ENCODE measurements around the gene NFASC.
A peak's percentile ranks its signal among the peaks of the same experiment; 100 is the strongest.

NFASC gene

GRCh38 chr1:204872262-204872881 lies 1.7 kb downstream of the NFASC start:
- H3K9me3 ChIP-seq (ENCODE audit: control insufficient read depth in 2 of 2, low read length in 2 of 2) = no peaks in the 10 kb centered on the region
- H3K4me1 ChIP-seq (ENCODE audit: control insufficient read depth, insufficient read depth, low read length) = peaks cover 57% of the 10 kb centered on the region
- peak overlapping the region; percentile 21 to 29 for H3K4me3 ChIP-seq (ENCODE audit: low read length in 2 of 2)
- no peak overlapping the region for H3K9ac ChIP-seq (ENCODE audit: low read length in 2 of 2)
- H3K36me3 ChIP-seq (ENCODE audit: control insufficient read depth in 2 of 2, insufficient read depth in 2 of 2, low read length in 2 of 2) = peaks cover 0 to 2% of the 10 kb centered on the region in 2 donors
- H3K27me3 ChIP-seq (ENCODE audit: control insufficient read depth in 1 of 2, insufficient read depth in 2 of 2, low read length in 2 of 2) = no peaks in the 10 kb centered on the region
- H3K27ac ChIP-seq (ENCODE audit: low read length) = peak overlapping the region; percentile 24

DNA sequence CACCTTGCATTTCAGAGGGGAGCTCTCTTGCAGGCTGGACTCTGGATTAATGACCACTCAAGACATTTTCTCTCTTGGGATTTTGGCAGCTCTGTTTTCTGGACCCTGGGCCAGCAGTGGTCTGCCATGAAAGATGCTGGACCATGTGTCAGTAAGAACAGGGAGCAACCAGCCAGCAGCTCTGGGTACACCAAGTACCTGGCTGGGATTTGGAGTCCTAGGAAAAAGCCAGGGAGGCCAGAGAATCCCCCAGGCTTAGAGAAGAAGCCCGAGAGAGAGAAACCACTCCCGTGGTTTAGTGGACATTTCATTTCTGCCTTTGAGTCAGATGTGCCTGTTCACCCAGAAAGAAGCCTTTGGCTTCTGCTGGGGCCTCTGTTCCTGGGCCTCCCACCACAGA lies 2.5 kb downstream of the NFASC start:
- Histone ChIP-seq H3K36me3 (ENCODE audit: control insufficient read depth in 2 of 2, insufficient read depth in 2 of 2, low read length in 2 of 2) (peaks cover 0 to 2% of the 10 kb centered on the region in 2 donors), H3K9ac (ENCODE audit: low read length in 2 of 2) (no peak overlapping the region)

GRCh38 chr1:204873714-204874113 lies 3.1 kb downstream of the NFASC start:
- Histone ChIP-seq H3K27ac (ENCODE audit: low read length) (no peak overlapping the region), H3K36me3 (ENCODE audit: control insufficient read depth in 2 of 2, insufficient read depth in 2 of 2, low read length in 2 of 2) (peaks cover 0 to 2% of the 10 kb centered on the region in 2 donors), H3K9ac (ENCODE audit: low read length in 2 of 2) (no peak overlapping the region), H3K4me3 (ENCODE audit: low read length in 2 of 2) (no peak overlapping the region), H3K9me3 (ENCODE audit: control insufficient read depth in 2 of 2, low read length in 2 of 2) (no peaks in the 10 kb centered on the region), H3K27me3 (ENCODE audit: control insufficient read depth in 1 of 2, insufficient read depth in 2 of 2, low read length in 2 of 2) (no peaks in the 10 kb centered on the region), H3K4me1 (ENCODE audit: control insufficient read depth, insufficient read depth, low read length) (peaks cover 47% of the 10 kb centered on the region)

More for the DNA sequence above, 2.5 kb downstream of the NFASC start:
- Histone ChIP-seq H3K9me3 (ENCODE audit: control insufficient read depth in 2 of 2, low read length in 2 of 2) (no peaks in the 10 kb centered on the region), H3K4me3 (ENCODE audit: low read length in 2 of 2) (no peak overlapping the region), H3K4me1 (ENCODE audit: control insufficient read depth, insufficient read depth, low read length) (peaks cover 49% of the 10 kb centered on the region), H3K27ac (ENCODE audit: low read length) (peak overlapping the region; percentile 11), H3K27me3 (ENCODE audit: control insufficient read depth in 1 of 2, insufficient read depth in 2 of 2, low read length in 2 of 2) (no peaks in the 10 kb centered on the region)

GRCh38 chr1:204874274-204874673 lies 3.6 kb downstream of the NFASC start:
- Histone ChIP-seq H3K9ac (ENCODE audit: low read length in 2 of 2) (no peak overlapping the region), H3K27ac (ENCODE audit: low read length) (peak overlapping the region; percentile 6), H3K36me3 (ENCODE audit: control insufficient read depth in 2 of 2, insufficient read depth in 2 of 2, low read length in 2 of 2) (peaks cover 0 to 2% of the 10 kb centered on the region in 2 donors), H3K9me3 (ENCODE audit: control insufficient read depth in 2 of 2, low read length in 2 of 2) (no peaks in the 10 kb centered on the region), H3K4me1 (ENCODE audit: control insufficient read depth, insufficient read depth, low read length) (peaks cover 48% of the 10 kb centered on the region), H3K4me3 (ENCODE audit: low read length in 2 of 2) (no peak overlapping the region), H3K27me3 (ENCODE audit: control insufficient read depth in 1 of 2, insufficient read depth in 2 of 2, low read length in 2 of 2) (no peaks in the 10 kb centered on the region)

DNA sequence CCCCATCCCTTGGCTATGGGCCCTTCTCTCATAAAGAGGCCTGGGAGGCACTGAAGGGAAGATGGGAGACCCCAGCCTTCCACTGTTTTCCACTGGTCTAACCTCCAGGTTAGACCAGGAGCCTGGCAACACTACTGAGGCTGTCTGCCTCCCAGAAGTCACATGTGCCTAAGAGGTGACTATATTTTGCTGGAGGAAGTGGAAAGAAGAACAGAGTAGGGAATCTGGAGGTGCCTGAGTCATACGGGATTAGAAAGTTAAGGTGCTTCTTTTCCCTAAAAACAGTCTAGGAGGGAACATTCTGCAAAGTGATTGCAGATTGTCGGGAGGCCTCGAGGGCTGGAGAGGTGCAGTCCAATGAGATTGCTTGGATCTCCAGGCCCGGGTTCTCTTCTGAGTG lies 4.6 kb downstream of the NFASC start:
- peaks cover 48% of the 10 kb centered on the region for H3K4me1 ChIP-seq (ENCODE audit: control insufficient read depth, insufficient read depth, low read length)
- H3K9me3 ChIP-seq (ENCODE audit: control insufficient read depth in 2 of 2, low read length in 2 of 2) = no peaks in the 10 kb centered on the region
- H3K9ac ChIP-seq (ENCODE audit: low read length in 2 of 2) = no peak overlapping the region
- H3K36me3 ChIP-seq (ENCODE audit: control insufficient read depth in 2 of 2, insufficient read depth in 2 of 2, low read length in 2 of 2) = peaks cover 0 to 2% of the 10 kb centered on the region in 2 donors
- H3K27me3 ChIP-seq (ENCODE audit: control insufficient read depth in 1 of 2, insufficient read depth in 2 of 2, low read length in 2 of 2) = no peaks in the 10 kb centered on the region
- no peak overlapping the region for H3K27ac ChIP-seq (ENCODE audit: low read length)
- no peak overlapping the region for H3K4me3 ChIP-seq (ENCODE audit: low read length in 2 of 2)

- H3K27ac ChIP-seq (ENCODE audit: low read length) = no peak overlapping the region
- no peaks in the 10 kb centered on the region for H3K27me3 ChIP-seq (ENCODE audit: control insufficient read depth in 1 of 2, insufficient read depth in 2 of 2, low read length in 2 of 2)
- H3K36me3 ChIP-seq (ENCODE audit: control insufficient read depth in 2 of 2, insufficient read depth in 2 of 2, low read length in 2 of 2) = peaks cover 0 to 7% of the 10 kb centered on the region in 2 donors
- H3K4me1 ChIP-seq (ENCODE audit: control insufficient read depth, insufficient read depth, low read length) = peaks cover 39% of the 10 kb centered on the region
- no peak overlapping the region for H3K4me3 ChIP-seq (ENCODE audit: low read length in 2 of 2)
- no peak overlapping the region for H3K9ac ChIP-seq (ENCODE audit: low read length in 2 of 2)
- no peaks in the 10 kb centered on the region for H3K9me3 ChIP-seq (ENCODE audit: control insufficient read depth in 2 of 2, low read length in 2 of 2)
Observed at GRCh38 chr1:204878621-204879234, 8.1 kb downstream of the NFASC start.

DNA sequence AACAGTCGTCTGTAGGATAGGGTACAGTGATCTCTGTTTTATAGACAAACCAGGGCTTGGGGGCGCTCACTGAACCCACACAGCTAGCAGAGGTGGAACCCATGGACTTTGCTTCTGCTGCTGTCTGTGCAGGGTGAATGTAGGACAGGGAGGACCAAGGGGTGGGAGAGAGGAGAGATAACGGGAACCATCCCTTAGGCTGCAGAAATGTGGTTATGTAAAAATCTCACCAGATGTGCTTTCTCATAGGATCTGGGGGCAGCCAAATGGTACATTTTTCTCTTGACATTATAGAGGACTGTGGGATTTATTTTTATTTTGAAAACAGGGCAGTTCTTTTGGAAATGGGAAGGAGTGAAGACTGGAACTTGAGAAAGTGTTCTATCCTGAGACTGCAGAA lies 8.7 kb downstream of the NFASC start:
- Histone ChIP-seq H3K4me1 (ENCODE audit: control insufficient read depth, insufficient read depth, low read length) (peaks cover 37% of the 10 kb centered on the region), H3K4me3 (ENCODE audit: low read length in 2 of 2) (no peak overlapping the region), H3K9ac (ENCODE audit: low read length in 2 of 2) (no peak overlapping the region), H3K27ac (ENCODE audit: low read length) (no peak overlapping the region), H3K27me3 (ENCODE audit: control insufficient read depth in 1 of 2, insufficient read depth in 2 of 2, low read length in 2 of 2) (no peaks in the 10 kb centered on the region), H3K36me3 (ENCODE audit: control insufficient read depth in 2 of 2, insufficient read depth in 2 of 2, low read length in 2 of 2) (peaks cover 0 to 11% of the 10 kb centered on the region in 2 donors), H3K9me3 (ENCODE audit: control insufficient read depth in 2 of 2, low read length in 2 of 2) (no peaks in the 10 kb centered on the region)

GRCh38 chr1:204880906-204881305 lies 10.2 kb downstream of the NFASC start:
- Histone ChIP-seq H3K4me1 (ENCODE audit: control insufficient read depth, insufficient read depth, low read length) (peaks cover 45% of the 10 kb centered on the region), H3K27ac (ENCODE audit: low read length) (no peak overlapping the region), H3K9ac (ENCODE audit: low read length in 2 of 2) (no peak overlapping the region), H3K9me3 (ENCODE audit: control insufficient read depth in 2 of 2, low read length in 2 of 2) (no peaks in the 10 kb centered on the region), H3K36me3 (ENCODE audit: control insufficient read depth in 2 of 2, insufficient read depth in 2 of 2, low read length in 2 of 2) (peaks cover 0 to 11% of the 10 kb centered on the region in 2 donors), H3K4me3 (ENCODE audit: low read length in 2 of 2) (no peak overlapping the region), H3K27me3 (ENCODE audit: control insufficient read depth in 1 of 2, insufficient read depth in 2 of 2, low read length in 2 of 2) (no peaks in the 10 kb centered on the region)

DNA sequence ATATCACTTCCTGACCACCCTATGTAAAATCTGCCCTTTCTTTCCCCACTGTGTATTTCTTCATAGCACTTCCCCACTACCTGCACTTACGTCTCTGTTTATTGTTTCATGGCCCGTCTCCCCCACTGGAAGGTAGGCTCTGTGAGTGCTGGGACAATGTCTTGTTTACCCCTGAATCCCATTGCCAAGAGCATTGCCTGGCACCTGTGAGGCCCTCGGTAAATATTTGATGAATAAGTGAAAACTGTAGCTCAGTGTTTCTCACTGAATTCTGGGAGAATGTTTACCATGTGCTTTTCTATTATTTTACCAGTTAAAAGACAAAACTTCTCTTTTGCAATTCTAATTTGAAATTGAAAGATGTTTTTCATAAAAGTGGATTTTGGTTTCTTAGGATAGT lies 11.8 kb downstream of the NFASC start:
- H3K4me1 ChIP-seq (ENCODE audit: control insufficient read depth, insufficient read depth, low read length) = peaks cover 49% of the 10 kb centered on the region
- peaks cover 0 to 11% of the 10 kb centered on the region in 2 donors for H3K36me3 ChIP-seq (ENCODE audit: control insufficient read depth in 2 of 2, insufficient read depth in 2 of 2, low read length in 2 of 2)
- H3K4me3 ChIP-seq (ENCODE audit: low read length in 2 of 2) = no peak overlapping the region
- no peak overlapping the region for H3K9ac ChIP-seq (ENCODE audit: low read length in 2 of 2)
- no peaks in the 10 kb centered on the region for H3K9me3 ChIP-seq (ENCODE audit: control insufficient read depth in 2 of 2, low read length in 2 of 2)
- H3K27me3 ChIP-seq (ENCODE audit: control insufficient read depth in 1 of 2, insufficient read depth in 2 of 2, low read length in 2 of 2) = no peaks in the 10 kb centered on the region
- no peak overlapping the region for H3K27ac ChIP-seq (ENCODE audit: low read length)

DNA sequence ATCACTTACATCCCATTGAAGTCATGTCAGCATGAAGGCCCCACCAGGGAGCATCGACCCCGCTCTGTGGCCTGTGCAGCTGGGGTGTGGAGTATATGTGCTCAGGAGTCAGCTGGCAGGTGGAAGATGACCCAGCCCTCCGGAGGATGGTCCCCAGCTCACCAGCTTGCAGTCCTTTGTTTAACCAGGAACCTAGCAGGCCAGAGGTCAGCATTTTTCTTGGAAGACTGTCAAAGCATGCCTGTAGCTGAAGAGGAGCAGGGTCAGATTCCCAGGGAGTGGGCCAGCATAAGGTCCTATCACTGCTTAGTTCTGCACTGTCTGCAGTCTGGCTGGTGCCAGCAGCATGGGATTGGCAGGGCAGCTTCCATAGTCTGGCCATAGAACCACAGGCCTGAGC lies 12.7 kb downstream of the NFASC start:
- no peak overlapping the region for H3K4me3 ChIP-seq (ENCODE audit: low read length in 2 of 2)
- H3K9ac ChIP-seq (ENCODE audit: low read length in 2 of 2) = no peak overlapping the region
- H3K36me3 ChIP-seq (ENCODE audit: control insufficient read depth in 2 of 2, insufficient read depth in 2 of 2, low read length in 2 of 2) = peaks cover 0 to 11% of the 10 kb centered on the region in 2 donors
- H3K9me3 ChIP-seq (ENCODE audit: control insufficient read depth in 2 of 2, low read length in 2 of 2) = no peaks in the 10 kb centered on the region
- H3K4me1 ChIP-seq (ENCODE audit: control insufficient read depth, insufficient read depth, low read length) = peaks cover 55% of the 10 kb centered on the region
- no peaks in the 10 kb centered on the region for H3K27me3 ChIP-seq (ENCODE audit: control insufficient read depth in 1 of 2, insufficient read depth in 2 of 2, low read length in 2 of 2)
- H3K27ac ChIP-seq (ENCODE audit: low read length) = no peak overlapping the region

DNA sequence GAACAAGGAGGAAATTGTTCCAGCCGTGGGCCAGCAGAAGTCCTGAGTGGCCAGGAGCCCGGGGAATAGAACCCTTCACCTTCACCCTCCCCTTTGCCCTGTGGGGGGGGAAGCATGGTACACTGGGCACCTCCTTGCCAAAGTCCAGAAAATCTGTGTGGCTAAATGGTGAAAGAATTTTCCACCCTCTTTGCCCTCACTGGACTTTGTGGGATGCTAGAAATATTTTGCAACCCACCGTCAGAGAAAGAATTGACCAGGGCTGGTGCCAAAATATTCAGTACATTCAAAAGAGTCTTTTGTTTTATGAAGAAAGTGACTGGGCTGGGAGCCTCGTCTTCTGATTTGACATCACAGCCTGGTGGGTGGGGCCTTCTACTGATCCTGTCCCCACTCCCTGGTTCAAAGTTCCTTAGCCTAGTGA lies 14.6 kb downstream of the NFASC start:
- no peak overlapping the region for H3K9ac ChIP-seq (ENCODE audit: low read length in 2 of 2)
- H3K4me1 ChIP-seq (ENCODE audit: control insufficient read depth, insufficient read depth, low read length) = peaks cover 64% of the 10 kb centered on the region
- H3K27ac ChIP-seq (ENCODE audit: low read length) = peak overlapping the region; percentile 46
- H3K4me3 ChIP-seq (ENCODE audit: low read length in 2 of 2) = peak overlapping the region in 1 of 2 donors; percentile 49
- no peaks in the 10 kb centered on the region for H3K9me3 ChIP-seq (ENCODE audit: control insufficient read depth in 2 of 2, low read length in 2 of 2)
- peaks cover 0 to 11% of the 10 kb centered on the region in 2 donors for H3K36me3 ChIP-seq (ENCODE audit: control insufficient read depth in 2 of 2, insufficient read depth in 2 of 2, low read length in 2 of 2)
- no peaks in the 10 kb centered on the region for H3K27me3 ChIP-seq (ENCODE audit: control insufficient read depth in 1 of 2, insufficient read depth in 2 of 2, low read length in 2 of 2)

Data from stomach smooth muscle (tissue), 2 donors.